UCSD-AML1 (cell line): ENCODE data around the gene PSMD14.
A peak's percentile ranks its signal among the peaks of the same experiment; 100 is the strongest.
"Not testable (repeated sequence)": the region's sequence is repeated elsewhere in the genome, so short reads cannot be mapped to it uniquely, and the experiment has no call there.

Source experiments
- DNase-seq: peaks from one replicate; lab custom pipeline; 2025; ENCODE audit not compliant: unreplicated experiment; lab: John Stamatoyannopoulos, UW

Gene PSMD14

DNA sequence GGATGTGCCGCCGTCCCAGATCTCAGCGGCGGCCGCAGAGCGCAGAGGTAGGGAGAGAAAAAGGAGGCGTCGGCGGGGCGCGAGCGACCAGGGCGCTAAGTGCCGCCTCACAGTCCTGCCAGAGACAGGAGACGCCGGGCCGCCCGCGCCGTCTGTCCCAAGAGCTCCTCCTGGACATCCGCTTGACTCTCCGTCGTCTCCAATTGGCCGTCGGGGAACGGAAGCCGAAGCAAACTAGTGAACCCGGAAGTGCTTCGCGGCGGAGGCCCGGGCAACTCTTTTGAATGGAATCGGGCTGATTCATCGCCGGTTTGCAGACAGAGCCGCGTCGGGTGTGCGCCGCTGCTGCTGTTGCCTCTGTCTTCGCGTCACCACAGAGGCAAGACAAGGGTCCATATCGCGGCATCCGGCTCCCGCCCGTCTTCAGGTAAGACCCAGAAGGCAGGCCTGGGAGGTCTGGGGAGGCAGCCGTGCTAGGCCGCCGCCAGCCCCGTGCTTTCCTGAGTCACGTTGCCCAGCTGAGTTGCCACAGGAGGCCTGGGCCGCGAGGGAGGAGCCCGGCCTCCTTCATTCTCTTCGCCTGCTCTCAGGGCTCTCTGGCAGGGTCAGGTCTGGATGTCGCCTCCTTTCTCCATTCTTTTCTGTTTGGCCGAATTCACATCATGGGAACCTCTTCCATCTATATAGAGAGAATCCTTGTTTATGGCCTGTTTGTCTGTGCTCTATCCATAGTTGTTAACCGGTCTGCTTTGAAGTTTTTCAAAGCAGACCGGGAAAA lies at the start of gene PSMD14:
Gene PSMD14 (plus strand): TSS at position 248 of the 778 bp plus-strand sequence. CDS start 10,401 bp downstream, outside the sequence.
- DNase-seq, result peak; percentile 91

DNA sequence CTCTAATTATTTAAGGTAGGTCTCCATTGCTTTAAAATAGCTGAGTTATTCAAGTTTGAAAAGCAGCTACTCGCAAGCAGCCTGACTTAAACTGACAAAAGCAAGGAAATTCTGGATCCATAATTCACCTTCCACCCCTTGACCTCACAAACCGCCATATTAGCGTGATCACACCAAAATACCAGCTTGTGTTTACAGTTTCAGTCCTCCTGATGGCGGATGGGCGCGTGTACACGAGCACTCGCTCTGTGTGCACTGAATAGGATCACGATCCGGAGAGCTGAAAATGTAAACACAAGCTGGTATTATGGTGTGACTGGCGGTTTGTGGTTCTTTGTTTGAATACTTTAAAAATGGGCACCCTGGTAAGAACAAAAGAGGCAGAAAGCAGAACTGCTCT lies 42.4 kb upstream of the PSMD14 start:
- DNase-seq, result no peak

DNA sequence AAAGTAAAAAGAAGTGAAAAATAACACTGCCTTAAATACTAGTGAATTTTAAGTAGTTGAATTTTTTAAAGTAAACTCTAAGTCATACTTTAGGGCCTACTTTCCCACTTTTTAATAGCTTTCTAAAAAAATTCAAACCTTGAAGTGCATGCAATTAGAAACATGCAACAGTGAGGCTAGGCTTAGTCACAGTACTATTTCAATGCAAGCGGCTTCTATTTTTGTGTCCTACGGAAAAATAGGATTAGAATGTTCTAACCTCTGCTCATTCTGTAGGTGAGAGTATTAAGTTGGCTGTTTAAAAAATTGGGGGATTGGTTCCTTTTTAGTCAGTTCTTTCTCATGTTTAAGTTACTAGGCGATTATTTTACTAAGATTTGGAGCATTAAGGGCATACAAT lies 39.1 kb upstream of the PSMD14 start:
- no peak for DNase-seq

DNA sequence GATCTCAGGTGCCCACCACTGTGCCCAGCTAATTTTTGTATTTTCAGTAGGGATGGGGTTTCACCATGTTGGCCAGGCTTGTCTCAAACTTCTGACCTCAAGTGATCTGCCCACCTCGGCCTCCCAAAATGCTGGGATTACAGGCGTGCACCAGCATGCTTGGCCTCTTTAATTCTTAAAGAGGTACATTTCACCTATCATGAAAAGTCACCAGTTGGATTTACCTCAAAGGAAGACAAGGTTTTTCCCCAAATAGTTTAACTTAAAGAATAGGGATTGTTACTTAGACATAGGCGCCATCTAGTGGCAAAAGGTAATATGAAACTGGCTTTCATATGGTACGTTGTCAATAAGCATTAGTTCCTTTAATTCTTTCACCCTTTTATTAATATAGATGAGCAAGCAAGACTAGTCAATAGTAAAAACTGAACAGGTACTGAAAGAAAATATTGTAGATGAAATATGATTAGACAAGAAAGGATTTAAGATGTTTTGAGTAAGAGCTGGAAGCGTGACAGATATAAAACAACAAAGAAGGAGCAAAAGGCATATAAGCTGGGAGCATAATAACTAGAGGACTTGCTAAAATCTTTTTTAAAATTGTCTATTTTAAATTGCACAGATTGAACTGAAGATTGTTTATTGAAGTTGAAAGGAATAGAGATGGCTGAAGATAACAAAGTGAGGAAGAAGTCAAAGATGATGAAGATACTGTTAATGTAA lies 35.0 kb upstream of the PSMD14 start:
- no peak for DNase-seq

DNA sequence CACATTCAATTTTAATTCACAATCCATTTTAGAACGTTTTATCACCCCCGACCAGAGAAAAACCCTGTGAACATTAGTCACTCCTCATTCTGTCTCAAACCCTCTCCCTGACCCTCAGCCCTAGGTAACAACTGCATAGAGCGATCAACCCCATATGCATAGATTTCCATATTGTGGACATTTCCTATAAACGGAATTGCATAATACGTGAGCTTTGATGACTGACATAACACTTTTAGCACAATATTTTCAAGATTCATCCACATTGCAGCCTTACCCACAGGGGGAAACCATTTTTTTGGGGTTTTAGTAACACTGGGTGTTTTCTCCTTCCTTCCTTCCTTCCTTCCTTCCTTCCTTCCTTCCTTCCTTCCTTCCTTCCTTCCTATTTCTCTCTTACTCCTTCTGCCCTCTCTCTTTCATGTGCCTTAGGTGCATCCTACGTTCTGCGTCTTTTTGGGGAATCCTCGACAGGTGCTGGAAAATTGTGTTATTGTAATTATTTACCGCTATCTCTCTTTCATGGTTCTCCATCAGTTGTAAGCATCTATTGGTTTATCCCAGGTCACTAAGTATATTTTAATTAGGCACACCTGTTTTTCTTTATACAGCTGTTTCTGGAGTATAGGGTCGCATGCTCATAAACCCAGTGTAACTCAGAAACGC lies 29.5 kb upstream of the PSMD14 start:
- not testable (repeated sequence) for DNase-seq

DNA sequence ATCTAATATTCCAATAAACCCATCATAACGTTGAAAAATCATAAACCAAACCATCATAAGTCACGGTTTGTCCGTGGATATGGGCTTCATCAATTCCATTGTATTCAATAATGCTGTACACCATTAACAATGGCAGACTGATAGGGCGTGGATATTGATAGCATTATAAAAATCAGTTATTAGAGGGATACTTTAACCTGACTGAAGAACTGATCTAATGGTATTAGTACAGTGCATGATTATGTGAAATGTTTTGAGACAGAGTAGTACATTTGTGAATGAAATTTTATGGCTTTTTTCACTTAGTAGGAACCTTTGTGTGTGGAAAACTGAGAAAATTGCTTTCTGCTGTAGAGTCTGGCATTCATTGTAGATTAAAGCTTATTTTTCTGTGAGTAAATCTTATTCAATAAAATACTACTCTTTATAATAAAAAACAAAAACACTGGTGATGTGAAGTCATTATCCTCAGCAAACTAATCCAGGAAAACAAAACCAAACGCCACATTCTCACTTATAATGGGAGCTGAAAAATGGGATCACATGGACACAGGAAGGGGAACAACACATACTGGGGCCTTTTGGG lies 28.9 kb upstream of the PSMD14 start:
- not testable (repeated sequence) for DNase-seq

DNA sequence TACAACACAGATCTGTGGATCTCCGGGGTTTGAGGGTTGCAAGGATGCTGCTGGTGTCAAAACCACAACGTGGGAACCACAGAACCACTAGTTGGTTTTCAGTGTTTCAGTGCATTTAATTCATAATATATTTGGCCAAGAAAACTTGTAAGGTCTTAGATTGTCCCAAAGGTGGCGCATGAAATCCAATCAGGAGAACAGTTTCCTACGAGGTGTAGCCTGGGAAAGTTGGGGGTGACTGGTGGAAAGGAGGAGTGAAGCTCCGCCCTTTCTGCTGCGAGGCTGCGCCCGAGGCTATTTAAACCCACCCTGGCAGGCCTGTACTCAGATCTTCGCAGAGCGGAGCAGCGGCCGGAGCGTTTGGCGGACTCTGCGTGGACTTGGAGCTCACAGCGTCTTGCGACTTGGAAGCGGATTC lies 27.3 kb upstream of the PSMD14 start:
- DNase-seq, result not testable (repeated sequence)

DNA sequence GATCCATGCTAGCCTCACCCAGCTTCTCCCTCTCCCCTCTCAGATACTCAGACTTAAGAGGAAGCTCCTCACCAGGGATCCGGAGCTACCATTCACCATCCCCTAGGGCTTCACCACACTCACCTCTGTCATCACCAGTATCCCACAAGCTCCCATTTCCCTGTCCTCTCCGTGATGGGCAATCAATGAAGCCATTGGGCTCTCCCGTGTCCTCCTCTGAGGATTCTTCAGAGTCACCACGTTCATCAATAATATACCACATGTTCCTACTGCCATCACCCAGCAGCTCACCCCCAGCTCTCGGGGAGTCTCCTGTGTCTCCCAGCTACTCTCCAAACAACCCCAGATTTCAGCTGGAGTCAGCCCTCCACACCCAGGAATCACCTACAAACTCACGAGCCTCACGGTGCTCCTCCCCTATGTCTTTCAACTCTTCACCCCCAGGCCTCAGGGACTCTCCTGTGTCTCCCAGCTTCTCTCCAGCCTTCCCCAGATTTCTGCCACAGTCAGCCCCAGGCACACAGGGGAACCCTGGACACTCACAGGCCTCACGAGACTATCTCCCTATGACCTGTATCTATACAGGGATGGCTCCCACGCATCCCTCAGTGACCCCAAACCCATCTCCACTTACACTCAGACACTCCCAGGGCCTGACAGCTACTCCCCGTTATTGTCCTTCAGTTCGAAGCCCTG lies 26.5 kb upstream of the PSMD14 start:
- not testable (repeated sequence) for DNase-seq

DNA sequence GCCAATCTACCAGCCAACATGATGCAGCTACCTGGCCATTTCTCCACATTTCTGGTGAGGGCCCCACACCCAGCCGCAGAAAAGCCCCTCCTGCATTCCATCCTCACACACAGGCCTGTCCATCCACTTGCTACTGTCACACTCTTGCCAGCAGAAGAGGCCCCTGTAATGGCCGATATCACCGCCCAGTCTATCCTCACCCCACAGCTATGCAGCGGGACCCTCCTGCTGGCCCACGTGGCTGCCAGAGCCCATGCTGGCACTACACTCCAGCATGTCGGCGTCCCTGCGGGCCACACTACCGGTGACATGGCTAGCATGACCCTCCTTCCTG lies 25.9 kb upstream of the PSMD14 start:
- not testable (repeated sequence) for DNase-seq

DNA sequence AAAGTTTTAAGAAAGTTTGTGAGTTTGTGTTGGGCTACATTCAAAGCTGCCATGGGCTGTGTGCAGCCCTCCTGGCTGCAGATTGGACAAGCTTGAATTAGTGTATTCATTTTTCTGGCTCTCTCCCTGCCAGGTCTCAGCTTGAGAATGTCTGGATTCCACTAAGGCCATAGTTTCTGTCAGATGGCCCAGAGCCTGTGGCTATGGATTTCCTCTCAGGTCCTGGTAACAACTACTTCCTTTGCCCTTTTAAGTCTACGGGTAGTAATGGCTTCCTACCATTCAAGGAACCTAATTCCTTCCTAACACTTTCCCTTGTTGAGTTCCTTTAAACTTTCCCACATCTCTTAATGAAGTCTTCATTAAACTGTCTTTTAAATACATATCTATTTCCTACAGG lies 24.3 kb upstream of the PSMD14 start:
- no peak for DNase-seq

DNA sequence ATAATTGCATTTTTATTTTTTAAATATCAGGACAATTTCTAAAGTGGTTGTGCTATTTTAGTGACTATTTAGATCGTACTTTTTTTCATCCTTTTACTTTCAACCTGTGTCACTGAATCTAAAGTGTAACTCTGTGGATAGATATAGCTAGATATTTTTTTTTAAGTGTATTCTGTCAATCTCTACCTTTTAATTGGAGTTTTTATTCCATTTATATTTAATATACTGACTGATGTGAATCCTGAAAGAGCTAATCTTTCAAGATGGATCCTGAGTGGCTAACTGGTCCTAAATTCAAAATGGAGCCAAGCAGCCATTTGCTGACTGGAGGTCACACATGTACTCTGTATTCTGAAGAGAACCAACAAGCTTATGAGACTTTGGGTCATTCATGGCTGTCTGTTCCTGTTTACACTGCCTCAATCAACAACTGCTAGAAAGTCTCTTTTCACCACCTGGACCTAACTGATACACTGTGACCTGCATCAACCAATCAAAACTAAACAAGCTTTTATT lies 4.6 kb upstream of the PSMD14 start:
- DNase-seq, result no peak

DNA sequence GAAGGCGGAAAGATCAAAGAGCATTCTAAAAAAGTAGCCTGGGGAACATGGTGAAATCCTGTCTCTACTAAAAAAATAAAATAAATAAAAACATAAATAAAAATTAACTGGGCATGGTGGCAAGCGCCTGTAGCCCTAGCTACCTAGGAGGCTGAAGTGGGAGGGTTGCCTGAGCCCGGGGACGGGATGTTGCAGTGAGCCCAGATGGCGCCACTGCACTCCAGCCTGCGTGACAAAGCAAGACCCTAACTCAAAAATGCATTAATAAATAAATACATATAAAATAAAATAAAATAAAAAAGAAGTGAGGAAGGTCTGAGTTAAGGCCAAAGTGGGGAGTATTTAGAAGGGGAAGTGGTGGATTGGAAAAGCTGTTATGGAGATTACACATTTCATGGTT lies 1.3 kb upstream of the PSMD14 start:
- no peak for DNase-seq

DNA sequence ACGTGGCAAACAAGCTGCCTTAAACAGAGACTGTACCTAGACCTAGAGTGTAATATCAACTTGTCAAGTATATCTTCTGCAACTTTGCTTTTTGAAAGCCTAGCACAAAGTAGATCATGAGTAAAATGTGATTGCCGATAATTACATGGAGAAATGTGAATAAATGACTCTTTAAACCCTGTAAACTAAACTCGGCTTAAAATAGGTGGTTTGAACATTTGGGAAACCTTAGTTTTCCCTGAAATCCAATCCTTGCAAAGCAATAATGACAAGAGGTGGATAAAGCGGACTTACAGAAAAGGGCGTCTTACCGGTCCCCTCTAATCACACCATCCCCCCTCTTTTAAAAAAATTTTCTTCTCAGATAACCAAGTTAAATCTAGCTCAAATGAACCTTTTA lies 549 bp upstream of the PSMD14 start:
- no peak for DNase-seq

DNA sequence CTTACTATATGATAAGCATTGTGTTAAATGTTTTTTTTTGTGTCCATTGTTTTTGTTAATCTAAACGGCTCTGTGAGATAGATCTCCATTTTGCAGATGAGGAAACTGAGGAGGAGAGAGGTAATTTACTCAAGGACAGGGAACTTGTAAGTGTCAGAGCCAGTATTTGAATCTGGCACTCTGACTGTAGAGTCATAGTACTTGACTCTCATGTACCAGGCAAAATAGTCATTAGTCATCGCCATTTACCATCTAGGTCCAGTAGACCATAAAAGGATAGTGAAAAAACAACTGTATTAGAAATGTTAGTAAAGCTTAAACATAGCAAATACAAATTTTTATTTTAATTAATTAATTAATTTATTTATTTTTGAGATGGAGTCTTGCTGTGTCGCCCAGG lies 4.8 kb downstream of the PSMD14 start:
- no peak for DNase-seq

DNA sequence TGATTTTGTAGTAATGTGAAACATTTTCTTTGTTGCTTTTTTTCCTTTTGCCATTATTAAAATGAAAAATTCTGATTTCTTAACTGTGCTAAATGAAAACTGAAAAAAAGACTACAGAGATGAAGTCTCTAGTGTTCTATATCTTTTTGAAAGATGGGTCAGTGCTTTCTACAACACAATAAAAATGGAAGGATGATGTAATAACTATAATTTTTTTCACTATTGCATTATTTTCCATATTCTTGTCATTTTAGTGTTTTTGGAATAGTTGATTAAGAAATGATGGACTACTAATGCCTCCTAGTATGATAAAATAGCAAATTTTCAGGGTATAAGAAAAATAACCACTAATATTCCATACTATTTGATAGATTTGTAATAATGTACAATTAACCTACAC lies 7.2 kb downstream of the PSMD14 start:
- DNase-seq, result no peak

DNA sequence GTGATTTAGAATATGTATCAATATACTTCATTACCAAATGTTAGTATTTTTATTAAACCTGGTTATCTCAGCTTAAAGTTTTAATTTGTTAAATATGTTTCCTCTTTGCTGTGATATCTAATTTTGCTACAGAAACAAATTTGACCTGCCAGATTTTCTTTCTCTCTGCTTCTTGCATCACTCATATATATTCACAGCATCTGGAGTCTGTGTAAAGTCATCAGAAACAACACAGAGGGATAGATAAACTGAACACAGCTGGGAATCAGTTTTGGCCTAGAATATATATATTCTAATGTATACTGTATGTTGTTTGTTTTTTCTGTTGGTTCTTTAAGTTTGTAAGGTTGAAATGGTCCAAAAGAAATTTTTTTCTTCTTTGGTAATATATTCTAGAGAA lies 8.5 kb downstream of the PSMD14 start:
- DNase-seq, result no peak

DNA sequence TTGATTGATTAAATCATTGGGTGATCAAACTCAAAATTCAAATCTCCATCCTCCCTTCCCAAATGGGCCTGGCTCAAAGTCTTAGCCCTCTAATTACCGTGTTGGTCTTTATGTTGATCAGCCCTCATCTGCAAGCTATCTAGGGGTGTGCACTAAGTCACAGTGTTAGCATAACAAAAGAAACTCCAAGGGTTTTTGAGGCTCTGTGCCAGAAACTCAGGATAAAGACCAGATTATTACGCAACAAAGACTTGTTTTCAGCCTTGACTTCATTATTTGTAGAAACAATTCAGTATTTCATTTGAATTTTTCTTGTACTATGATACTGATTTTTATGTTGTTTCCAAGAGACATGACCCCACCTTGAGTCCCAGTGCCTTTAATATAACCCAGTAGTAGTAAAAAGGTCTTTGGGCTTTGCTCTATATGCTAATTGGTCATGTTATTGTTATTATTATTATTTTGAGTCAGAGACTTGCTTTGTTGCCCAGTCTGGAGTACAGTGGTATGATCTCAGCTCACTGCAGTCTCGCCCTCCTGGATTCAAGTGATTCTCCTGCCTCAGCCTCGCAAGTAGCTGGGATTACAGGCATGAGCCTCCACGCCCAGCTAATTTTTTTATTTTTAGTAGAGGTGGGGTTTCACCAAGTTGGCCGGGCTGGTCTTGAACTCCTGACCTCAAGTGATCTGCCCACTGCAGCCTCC lies 13.9 kb downstream of the PSMD14 start:
- no peak for DNase-seq

DNA sequence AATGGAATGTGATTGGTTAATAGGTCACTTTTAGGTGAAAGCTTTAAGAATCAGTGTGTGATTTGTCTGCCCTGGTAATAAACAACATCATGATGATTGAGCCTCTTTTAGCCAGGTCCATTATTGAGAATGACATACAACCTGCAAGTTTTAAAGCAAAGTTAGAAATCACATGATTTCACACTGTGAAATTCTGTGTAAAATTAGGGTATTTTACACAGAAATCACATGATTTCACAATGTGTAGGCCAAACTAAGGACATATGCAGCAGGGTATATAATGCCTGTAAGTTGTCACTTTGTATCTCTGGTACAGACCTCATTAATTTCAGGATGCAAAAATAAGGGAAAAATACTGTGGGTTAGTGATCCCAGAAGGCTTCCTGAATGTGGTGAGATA lies 16.7 kb downstream of the PSMD14 start:
- DNase-seq, result no peak

DNA sequence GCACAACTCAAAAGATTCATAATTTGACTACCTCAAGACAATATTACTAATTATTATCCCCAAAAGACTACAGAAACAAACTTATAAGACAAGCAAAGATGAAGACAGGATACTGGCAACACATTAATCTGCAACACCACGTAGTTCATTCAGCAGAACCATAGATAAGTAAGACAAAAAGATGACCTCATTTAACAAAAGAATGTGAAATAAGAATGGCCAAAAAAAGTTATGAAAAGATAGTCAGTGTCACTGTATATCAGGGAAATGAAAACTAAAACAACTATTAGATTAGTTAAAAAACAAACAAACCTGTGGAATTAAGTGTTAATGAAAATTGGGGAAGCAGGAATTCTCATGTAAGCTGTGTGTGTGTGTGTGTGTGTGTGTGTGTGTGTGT lies 19.4 kb downstream of the PSMD14 start:
- DNase-seq, result no peak

DNA sequence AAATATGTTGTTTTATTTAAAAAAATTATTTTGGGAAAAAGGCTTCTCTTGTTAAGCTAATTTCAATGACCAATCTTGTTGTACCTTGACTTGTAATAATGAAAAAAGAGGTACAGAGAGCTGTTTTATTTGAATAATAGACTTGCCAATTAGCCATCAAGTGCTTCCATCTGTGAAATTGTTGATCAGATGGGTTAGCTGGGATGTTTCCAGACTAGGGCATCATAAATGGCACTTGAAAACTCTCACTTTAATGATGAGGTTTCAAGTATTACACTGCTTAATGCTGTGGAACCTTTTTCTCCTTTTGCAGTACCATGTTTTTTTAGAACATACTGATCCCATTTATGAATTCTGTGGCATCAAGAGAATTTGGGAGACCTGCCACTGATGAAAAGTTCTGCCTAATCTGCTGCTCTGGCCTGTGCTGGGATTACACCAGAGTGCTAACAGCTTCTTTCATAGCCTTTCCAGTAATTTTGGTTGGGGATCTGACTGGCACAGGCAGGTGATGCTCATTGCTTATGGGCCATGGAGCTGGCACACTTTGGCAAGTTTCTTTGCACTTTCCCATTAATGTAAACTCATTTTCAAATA lies 24.2 kb downstream of the PSMD14 start:
- DNase-seq, result no peak
